Measurements from ENCODE around the gene CEP19.

Gene CEP19

DNA sequence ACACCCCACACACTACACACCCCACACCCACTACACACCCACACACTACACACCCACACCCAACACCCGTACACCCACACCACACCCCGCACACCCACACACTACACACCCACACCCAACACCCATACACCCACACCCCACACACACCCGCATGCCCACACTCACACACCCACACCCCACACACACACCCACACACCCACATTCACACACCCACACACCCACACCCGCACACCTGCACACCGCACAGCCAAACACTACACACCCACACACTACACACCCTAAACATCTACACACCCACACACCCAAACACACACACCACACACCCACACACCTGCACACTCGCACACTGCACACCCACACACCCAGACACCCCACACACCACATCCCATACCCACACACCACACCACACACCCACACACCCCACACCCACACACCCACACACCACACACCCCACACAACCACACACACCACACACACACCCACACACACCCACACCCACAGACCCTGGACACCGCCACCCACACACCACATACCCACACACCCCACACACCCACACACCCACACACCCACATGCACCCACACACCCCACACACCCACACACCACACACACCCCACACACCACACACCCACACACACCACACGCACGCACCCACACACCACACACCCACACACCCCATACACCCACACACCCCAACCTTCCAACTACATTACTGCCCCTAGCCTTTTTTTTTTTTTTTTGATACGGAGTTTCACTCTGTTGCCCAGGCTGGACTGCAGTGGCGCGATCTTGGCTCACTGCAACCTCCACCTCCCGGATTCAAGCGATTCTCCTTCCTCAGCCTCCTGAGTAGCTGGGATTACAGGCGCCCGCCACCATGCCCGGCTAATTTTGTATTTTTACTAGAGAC, 16.9 kb downstream of the CEP19 start:
- CTCF ChIA-PET = interaction anchor here (0.7 kb wide), 1 partner anchor 11 kb away, joined by 4 read pairs; no protein-coding TSS in a partner anchor
- TF ChIP-seq ZNF555 (tag by site-specific recombination; conservative IDR thresholded peaks at IDR 0.05) = no peak
- no peak for TF ChIP-seq PBX3 (CRISPR knock-in tag; IDR thresholded peaks at IDR 0.05)
- peak; percentile 96 for TF ChIP-seq KLF8 (tag by site-specific recombination; IDR thresholded peaks at IDR 0.05)
- TF ChIP-seq, protein P1, sequence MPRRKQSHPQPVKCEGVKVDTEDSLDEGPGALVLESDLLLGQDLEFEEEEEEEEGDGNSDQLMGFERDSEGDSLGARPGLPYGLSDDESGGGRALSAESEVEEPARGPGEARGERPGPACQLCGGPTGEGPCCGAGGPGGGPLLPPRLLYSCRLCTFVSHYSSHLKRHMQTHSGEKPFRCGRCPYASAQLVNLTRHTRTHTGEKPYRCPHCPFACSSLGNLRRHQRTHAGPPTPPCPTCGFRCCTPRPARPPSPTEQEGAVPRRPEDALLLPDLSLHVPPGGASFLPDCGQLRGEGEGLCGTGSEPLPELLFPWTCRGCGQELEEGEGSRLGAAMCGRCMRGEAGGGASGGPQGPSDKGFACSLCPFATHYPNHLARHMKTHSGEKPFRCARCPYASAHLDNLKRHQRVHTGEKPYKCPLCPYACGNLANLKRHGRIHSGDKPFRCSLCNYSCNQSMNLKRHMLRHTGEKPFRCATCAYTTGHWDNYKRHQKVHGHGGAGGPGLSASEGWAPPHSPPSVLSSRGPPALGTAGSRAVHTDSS (tag by site-specific recombination; IDR thresholded peaks at IDR 0.05) = no peak
- no peak for TF ChIP-seq ZNF518A (tag by site-specific recombination; conservative IDR thresholded peaks at IDR 0.05; ENCODE audit: low read depth)
- 0 out of 2 replicates have a peak, but pooled peaks have one; percentile 42 for TF ChIP-seq ZNF571 (tag by site-specific recombination; IDR thresholded peaks at IDR 0.05)
- TF ChIP-seq ZNF404 (tag by site-specific recombination; IDR thresholded peaks at IDR 0.05) = no peak
- TF ChIP-seq ZNF629 (tag by site-specific recombination; IDR thresholded peaks at IDR 0.05) = no peak
- no peak for TF ChIP-seq ZNF426 (tag by site-specific recombination; IDR thresholded peaks at IDR 0.05)
- TF ChIP-seq ZNF335 (tag by site-specific recombination; conservative IDR thresholded peaks at IDR 0.05) = no peak
- no peak for TF ChIP-seq PRDM6 (tag by site-specific recombination; IDR thresholded peaks at IDR 0.05)
- TF ChIP-seq TRIM28 (IDR thresholded peaks at IDR 0.05; ENCODE audit: borderline replicate concordance, low read length) = no peak
- TF ChIP-seq ZNF10 (tag by site-specific recombination; IDR thresholded peaks at IDR 0.05) = no peak
- no peak for TF ChIP-seq ZNF16 (tag by site-specific recombination; IDR thresholded peaks at IDR 0.05; ENCODE audit: low read depth)
- no peak for TF ChIP-seq ZNF140 (tag by site-specific recombination; IDR thresholded peaks at IDR 0.05)
- peak; percentile 98 for TF ChIP-seq EGR2 (tag by site-specific recombination; IDR thresholded peaks at IDR 0.05; ENCODE audit: low read depth)
- no peak for TF ChIP-seq ZNF112 (tag by site-specific recombination; IDR thresholded peaks at IDR 0.05)
- TF ChIP-seq ZSCAN23 (tag by site-specific recombination; IDR thresholded peaks at IDR 0.05) = no peak
- TF ChIP-seq ZNF558 (tag by site-specific recombination; IDR thresholded peaks at IDR 0.05) = no peak
- TF ChIP-seq ZNF548 (tag by site-specific recombination; IDR thresholded peaks at IDR 0.05) = no peak
- no peak for TF ChIP-seq OVOL3 (tag by site-specific recombination; IDR thresholded peaks at IDR 0.05)
- TF ChIP-seq, protein P2, sequence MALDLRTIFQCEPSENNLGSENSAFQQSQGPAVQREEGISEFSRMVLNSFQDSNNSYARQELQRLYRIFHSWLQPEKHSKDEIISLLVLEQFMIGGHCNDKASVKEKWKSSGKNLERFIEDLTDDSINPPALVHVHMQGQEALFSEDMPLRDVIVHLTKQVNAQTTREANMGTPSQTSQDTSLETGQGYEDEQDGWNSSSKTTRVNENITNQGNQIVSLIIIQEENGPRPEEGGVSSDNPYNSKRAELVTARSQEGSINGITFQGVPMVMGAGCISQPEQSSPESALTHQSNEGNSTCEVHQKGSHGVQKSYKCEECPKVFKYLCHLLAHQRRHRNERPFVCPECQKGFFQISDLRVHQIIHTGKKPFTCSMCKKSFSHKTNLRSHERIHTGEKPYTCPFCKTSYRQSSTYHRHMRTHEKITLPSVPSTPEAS (tag by site-specific recombination; IDR thresholded peaks at IDR 0.05) = peak; percentile 70
- no peak for TF ChIP-seq ZNF362 (tag by site-specific recombination; IDR thresholded peaks at IDR 0.05)
- no peak for TF ChIP-seq ZNF473 (tag by site-specific recombination; IDR thresholded peaks at IDR 0.05)
- TF ChIP-seq ZNF37A (tag by site-specific recombination; IDR thresholded peaks at IDR 0.05) = no peak
- no peak for TF ChIP-seq ZNF433 (tag by site-specific recombination; IDR thresholded peaks at IDR 0.05; ENCODE audit: low read depth)
- TF ChIP-seq ZNF248 (tag by site-specific recombination; IDR thresholded peaks at IDR 0.05) = no peak

More for the DNA sequence above, 16.9 kb downstream of the CEP19 start:
- Histone ChIP-seq H3K9me3 (ENCODE audit: control insufficient read depth, insufficient read depth, low read depth, low read length) (no peaks in the 10 kb centered on the region), H3K4me3 (ENCODE audit: low read depth, low read length) (no peak overlapping the region), H3K4me1 (ENCODE audit: control insufficient read depth, insufficient read depth, low read length) (no peaks in the 10 kb centered on the region), H3K36me3 (ENCODE audit: control insufficient read depth in 2 of 2, insufficient read depth in 1 of 2, low read length in 2 of 2) (no peaks in the 10 kb centered on the region), H3K27ac (ENCODE audit: extremely low read depth, low read depth, low read length) (no peak overlapping the region)
- POLR2A ChIA-PET = no interaction called here

Measured in HEK293 (cell line).